SK-N-MC (cell line): ENCODE measurements around the gene CMTM2.

ENCODE experiments used
- EZH2 ChIP-seq: fragments of 200-600 bp; sonication (generic); IDR thresholded peaks from one replicate; pipeline ENCODE4 v1.6.1; 2017; ENCODE audit warnings: antibody characterized with exemption
- POLR2AphosphoS5 ChIP-seq: IDR thresholded peaks from 2 replicates; pipeline ENCODE4 v1.6.1; 2012; ENCODE audit warnings: mild to moderate bottlenecking, low read depth, low read length, borderline replicate concordance

GRCh38 chr16:66636199-66636598, 56.9 kb downstream of the CMTM2 start:
- no peak for TF ChIP-seq EZH2
- TF ChIP-seq POLR2AphosphoS5, result no peak
